GM19099 (cell line): ENCODE results near the gene RASGRF1.

Experiments used
- POLR2A ChIP-seq: IDR thresholded peaks from 3 replicates; pipeline ENCODE4 v1.6.1; 2011; ENCODE audit warnings: low read depth; ENCODE audit not compliant: insufficient read length; ENCODE audit errors: extremely low read depth

Gene RASGRF1

DNA sequence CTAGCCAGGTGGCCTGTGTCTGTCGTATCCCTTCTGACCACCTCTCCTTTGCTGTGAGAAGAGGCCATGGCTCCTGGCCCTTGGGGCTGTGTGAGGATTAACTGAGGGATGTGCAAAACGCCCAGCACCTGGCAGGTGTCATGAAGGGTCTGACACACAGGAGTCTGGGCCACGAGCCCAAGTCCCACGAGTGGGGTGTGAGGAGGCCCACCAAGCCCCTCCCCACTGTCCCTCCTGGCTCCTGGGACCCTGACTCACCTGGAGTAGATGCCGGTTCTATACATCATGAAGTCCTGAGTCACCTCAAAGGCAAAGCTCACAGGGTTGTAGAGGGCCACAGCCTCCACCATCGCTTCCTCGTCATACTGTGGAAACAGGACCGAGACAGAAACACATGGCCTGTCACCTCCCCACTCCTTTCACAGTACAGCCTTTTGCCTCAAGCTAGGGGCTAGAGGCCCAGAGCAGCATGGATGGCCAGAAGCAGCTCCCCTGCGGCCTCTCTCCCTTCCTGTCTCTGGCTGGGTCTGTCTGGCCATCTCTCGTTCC lies 165.4 kb downstream of the RASGRF1 start:
- TF ChIP-seq POLR2A: no peak

DNA sequence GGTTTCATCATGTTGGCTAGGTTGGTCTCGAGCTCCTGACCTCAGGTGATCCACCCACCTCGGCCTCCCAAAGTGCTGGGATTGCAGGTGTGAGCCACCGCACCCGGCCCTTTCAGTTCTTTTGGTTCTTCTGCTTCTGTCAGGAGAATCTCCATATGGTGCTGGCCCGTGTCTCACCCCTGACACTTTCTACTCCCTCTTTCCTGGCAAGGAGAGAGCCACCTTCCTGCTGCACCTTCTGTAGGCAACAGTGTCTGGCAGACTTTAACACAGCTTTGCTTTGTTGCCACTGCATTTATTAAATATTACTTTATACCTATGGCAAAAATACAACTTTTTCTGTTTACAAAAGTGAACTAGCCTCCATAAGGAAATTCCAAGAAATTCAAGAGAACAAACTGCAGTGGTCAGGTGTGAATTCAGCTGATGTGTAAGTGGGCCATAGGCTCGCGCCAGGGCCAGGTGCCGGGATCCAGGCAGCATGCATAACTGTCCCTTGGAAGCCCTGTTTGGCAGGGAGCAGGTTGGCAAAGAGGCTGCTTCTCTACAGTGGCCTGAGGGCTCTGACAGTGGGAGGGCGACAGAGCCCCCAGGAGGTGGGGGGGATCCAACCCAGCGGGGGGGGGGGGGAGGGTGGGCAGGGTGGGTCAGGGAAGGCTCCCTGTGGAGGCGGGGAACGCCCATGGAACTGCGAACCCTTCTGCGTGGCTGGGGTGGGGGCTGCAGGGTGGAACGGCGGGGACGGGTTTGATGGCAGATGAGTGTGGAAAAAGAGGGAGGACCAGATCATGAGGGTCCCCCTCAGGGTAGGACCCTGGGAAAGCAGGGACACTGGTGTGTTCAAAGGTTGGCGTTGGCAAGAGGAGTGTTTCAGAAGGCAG lies 166.9 kb downstream of the RASGRF1 start:
- peak; percentile 19 for TF ChIP-seq POLR2A

DNA sequence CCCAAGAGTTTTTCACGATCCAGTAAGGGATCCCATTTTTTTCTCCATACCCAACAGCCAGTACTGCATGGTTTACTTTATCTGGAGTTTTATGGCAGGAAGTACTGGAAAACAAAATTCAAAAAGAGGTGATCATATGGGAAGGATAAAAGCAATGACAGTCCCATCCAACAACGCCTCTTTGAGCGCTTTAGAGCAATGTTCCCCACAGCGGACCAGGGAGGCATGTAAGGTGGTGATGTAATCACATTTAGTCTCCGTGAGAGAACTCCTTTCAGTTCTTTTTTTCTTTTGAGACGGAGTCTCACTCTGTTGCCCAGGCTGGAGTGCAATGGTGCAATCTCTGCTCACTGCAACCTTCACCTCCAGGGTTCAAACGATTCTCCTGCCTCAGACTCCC lies 167.6 kb downstream of the RASGRF1 start:
- TF ChIP-seq POLR2A: no peak

DNA sequence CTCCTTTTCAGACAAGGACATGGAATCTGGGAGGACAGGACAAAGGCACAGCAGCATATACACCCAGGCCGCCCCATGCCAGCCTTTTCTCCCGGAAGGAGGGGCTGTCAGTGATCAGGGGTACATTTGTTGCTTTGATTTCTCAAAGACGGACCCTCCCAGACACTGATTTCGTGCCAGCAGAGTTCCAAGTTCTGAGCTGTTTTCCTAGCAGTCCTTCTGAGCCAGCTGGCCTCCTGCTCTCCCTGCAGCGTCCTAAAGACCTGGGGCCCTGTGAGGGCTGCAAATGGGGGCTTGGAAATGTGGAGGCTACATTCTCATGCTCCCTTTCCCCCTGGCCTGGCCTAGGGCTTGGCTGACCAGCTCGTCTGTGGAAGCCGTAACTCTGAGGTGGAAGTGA lies 168.1 kb downstream of the RASGRF1 start:
- TF ChIP-seq POLR2A: no peak

DNA sequence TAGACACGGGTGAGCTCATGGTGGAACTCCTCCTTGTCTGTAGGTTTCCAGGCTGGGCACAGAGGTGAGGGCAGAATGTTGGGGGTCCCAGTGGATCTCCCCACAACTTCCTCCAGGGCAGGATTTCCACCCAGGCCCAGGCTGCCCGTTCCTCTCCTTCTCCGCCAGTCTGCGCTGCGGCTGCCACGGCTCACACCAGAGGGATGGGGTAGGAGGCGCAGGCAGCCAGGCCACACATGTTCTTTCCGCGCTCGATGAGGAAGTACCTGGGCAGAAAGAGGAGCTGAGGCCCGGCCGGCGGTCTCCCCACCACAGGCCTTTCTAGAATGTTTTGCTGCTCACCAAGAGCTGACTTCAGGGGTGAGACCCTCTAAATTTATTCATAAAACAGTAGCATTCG lies 168.6 kb downstream of the RASGRF1 start:
- TF ChIP-seq POLR2A: no peak

DNA sequence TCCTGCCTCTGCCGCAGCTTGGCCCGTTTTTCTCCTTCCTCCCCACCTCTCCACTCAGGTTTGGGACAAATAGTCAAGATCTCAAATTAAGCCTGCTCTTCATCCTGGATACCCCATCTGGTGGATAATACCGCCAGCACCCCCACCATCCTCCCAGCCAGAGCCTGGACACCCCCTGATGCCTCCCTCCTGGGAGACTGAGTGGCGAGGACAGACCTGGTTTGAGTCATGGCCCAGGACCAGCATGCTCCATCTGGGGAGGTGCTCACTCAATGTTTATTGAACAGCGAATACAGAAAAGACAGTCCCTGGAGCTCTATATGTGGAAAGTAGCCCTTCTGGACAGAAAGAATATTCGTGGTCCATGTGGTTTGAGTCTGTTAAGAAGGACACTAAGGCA lies 169.1 kb downstream of the RASGRF1 start:
- TF ChIP-seq POLR2A: peak; percentile 49

DNA sequence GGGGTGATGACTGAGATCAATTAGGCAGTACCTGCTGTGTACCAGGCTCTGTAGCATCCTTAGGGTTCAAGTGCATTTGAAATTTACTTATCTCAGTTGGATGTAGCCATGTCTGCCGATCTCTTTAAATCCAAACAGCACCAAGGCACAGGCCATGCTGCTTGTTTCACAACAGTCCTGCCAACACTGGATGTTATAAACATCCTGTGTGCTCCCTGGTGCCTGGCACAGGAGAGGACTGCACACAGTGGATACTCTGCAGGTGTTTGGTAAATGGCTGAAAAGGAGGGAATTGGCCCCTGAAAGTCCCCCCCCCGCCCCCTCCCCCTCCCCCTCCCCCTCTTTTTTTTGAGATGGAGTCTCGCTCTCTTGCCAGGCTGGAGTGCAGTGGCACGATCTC lies 172.7 kb downstream of the RASGRF1 start:
- TF ChIP-seq POLR2A: no peak

DNA sequence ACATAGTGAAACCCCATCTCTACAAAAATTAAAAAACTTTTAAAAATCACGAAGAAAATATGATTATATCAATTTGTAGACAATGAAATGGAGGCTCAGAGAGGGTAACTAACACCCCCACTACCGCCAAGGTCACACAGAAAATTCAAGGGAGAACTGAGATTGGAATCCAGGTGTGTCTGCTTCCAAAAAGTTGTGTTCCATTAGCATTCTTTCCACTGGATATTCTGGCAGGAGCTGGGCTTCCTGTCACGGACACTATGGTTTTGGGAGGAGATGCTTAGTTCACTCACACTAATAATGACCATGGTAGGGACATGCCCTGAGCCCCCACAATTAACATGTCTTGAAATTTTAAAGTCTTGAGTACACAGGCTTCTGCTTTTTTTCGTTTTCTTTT lies 174.5 kb downstream of the RASGRF1 start:
- no peak for TF ChIP-seq POLR2A

DNA sequence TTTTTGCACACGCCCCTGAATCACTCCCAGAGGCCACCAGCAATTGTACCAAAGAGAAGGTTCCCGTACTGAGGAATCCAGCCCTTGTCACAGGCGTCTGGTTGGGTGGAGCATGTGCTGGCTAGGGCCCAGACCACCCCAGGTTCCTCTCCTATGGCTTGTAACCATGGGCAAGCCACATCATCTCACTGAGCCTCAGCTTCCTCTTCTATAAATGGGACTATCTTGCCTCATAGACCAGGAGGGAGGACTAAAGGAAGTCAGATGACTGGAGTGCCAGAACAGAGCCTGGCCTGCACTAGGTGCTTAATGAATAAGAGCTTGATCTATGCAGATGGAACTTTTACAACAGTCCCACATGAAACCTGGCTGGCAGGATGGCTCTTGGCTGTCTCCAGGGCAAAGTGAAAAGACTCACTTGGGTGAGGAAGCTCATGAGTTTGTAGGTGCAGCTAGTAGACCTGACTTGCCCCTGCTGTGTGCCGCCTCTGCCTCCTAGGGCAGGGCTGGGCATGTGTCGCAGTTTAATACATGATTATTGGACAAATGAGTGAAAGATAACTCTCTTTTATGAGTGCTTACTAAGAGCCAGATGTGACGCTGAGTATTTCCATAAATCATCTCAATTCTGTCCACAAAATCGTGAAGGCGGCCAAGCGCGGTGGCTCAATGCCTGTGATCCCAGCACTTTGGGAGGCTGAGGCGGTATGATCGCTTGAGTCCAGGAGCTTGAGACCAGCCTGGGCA lies 175.1 kb downstream of the RASGRF1 start:
- TF ChIP-seq POLR2A: no peak

DNA sequence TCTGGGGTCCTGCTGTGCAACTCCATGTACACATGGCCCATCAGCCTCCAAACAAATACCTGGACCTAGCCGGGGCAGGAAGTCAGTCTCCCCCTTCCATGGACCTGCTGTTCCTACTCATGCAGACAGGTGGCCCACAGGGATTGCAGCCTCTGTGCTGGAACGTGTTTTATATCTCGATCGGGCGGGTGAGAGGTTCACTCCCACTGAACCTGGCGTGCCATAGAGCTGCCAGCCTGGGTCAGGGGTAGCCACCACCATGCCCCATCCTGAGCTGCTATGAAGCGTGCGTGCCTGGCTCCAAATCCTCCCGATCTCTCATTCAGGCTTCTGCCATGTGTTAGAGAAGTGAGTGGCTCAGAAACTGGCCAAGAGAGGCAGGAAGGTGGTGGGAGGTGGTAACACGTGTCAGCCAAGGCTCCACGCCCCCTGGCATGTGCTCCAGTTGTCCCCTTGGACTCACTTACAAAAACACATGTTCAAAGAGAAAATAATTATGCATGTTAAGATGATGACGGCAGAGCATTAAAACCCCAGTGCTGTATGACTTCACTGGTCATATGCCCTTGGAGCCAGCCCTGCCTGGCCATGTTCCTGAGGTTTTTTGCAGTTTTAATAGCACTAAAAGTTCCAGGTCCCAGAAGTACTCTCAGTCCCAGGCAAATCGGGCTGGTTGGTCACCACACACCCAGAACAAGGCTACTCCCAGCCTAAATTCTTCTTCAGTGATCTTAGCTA lies 176.4 kb downstream of the RASGRF1 start:
- no peak for TF ChIP-seq POLR2A

DNA sequence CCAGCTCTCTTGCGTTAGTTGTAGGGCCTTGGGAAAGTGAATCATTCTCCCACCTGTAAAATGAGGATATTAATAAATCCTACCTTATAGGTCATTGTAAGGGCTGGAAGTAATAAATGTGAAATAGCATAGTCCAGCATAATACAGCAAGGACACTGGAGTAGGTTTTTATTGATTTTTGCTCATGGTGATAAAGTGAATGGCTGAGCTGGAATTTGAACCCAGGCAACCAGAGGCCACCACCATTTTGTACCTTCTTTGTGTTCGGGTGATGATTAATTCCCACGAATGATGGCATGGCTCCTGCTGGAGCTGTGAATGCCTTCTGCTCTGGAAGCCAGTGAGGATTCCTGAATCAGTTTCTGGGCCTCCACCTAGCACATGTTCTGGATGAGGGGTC lies 177.6 kb downstream of the RASGRF1 start:
- TF ChIP-seq POLR2A: no peak

DNA sequence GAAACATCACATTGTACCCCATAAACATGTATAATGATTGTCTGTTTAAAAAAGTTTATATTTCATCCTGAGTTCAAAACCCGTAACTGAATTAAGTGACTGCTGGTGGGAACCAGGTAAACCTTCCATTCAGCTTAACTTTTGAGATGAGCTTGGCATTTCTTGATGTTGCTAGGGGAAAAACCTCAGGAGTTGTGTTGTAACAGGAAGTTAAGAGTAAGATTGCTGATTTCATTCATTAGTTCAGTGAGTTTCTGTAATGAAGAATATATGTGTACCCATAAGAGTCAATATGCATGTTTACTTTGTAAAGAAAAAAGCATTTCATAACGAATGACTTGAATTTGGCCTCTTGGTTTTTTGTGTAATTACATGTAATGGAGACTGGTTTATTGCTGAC lies 178.3 kb downstream of the RASGRF1 start:
- TF ChIP-seq POLR2A: no peak

DNA sequence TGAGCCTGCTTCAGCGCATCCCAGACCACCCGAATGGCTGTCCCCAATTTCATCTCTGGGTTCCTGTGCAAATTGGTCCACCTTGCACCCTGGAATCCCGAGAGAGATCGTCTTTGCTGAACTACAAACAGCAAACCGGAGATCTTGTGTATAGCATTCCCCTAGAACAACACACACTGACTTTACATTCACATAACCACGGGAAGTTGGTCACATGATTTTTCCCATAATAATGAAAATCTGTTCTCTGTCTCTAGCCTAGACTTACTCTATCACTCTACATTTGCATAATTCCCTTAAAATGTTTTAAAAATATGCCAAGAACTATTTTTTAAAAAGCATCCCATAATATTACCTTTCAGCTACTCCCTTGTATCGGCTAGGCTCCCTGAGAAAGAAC lies 180.3 kb downstream of the RASGRF1 start:
- no peak for TF ChIP-seq POLR2A
